HG02981 (cell line): ENCODE results near the gene ASIC3.
"Not testable (repeated sequence)": the region's sequence is repeated elsewhere in the genome, so short reads cannot be mapped to it uniquely, and the experiment has no call there.

Experiments used
- ATAC-seq: cut with Tn5 transposase; IDR thresholded peaks from one replicate; pipeline ENCODE4 v1.9.1; 2021; ENCODE audit warnings: mild to moderate bottlenecking, moderate library complexity; ENCODE audit not compliant: unreplicated experiment

Gene ASIC3

DNA sequence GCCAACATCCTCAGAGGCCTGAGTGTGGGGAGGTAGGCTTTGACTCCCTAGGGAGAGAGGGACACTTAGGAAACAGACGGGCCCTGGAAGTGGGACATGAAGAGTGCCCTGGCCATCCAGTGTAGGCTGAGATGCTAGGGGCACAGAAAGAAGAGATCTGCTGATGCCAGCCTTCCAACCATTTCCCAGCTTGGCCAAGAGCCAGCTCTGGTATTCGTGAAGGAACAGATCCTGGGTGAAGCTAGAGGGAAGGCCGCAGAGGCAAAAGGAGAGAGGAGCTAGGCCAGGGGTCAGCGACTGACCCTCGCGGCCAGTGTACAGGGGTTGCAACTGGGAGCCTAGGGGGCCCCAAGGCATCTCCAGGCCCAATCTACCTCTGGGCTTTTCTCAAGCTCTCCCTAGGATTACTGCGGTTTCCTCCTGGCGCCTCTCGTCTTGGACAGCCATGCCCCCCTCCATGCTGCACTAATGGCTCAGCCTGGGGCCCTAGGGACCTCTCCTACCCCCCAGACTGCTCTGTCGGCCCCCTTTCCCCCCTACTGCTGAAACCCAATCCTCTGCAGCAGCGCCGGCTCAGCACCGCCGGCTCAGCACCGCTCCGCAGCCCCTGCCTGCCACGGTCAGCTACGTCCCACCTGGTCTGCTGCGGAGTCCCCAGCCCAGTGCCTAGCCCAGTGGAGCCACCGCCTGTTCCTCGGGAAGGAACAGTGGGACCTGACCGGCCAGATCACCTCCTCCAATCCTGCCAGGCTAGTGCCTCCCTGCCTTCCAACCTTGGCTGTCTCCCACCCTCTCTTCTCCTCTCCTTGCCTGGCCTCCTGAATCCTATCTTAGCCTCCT, at the start of gene ASIC3:
TSS of gene ASIC3 (plus strand) at position 556 of the 840 bp plus-strand sequence. CDS start 355 bp downstream, outside the sequence.
- no peak for ATAC-seq

DNA sequence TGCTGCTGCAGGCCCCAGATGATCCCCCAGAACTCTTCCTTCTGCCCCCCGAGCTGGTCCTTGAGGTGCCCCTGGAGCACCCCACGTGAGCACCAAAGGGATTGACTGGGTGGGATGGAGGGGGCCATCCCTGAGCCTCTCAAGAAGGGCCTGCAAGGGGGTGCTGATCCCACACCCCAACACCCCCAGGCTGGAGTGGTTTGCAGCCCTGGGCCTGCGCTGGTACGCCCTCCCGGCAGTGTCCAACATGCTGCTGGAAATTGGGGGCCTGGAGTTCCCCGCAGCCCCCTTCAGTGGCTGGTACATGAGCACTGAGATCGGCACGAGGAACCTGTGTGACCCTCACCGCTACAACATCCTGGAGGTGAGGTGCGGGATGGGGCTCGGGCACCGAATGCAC, 49.3 kb upstream of the ASIC3 start:
- ATAC-seq, result no peak

DNA sequence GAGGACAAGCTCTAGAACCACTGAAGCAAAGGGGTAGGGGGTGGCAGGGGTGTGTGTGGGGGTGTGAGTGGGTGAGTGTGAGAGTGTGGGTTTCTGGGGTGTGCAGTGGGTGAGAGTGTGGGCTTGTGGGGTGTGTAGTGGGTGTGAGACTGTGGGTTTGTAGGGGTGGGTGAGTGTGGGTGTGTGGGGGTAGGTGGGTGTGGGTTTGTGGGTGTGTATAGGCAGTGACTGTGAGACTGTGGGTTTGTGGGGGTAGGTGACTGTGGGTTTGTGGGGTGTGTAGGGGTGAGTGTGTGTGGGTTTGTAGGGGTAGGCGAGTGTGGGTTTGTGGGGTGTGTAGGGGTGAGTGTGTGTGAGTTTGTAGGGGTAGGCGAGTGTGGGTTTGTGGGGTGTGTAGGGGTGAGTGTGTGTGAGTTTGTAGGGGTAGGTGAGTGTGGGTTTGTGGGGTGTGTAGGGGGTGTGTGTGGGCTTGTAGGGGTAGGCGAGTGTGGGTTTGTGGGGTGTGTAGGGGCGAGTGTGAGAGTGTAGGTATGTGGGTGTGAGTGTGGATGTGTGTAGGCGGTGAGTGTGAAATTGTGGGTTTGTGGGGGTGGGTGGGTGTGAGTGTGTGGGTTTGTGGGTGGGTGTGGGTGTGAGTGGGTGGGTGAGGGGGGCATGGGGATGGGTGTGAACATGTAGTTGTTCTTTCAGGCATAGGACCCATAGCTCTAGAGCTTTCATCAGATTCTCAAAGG, 48.7 kb upstream of the ASIC3 start:
- ATAC-seq, result no peak

DNA sequence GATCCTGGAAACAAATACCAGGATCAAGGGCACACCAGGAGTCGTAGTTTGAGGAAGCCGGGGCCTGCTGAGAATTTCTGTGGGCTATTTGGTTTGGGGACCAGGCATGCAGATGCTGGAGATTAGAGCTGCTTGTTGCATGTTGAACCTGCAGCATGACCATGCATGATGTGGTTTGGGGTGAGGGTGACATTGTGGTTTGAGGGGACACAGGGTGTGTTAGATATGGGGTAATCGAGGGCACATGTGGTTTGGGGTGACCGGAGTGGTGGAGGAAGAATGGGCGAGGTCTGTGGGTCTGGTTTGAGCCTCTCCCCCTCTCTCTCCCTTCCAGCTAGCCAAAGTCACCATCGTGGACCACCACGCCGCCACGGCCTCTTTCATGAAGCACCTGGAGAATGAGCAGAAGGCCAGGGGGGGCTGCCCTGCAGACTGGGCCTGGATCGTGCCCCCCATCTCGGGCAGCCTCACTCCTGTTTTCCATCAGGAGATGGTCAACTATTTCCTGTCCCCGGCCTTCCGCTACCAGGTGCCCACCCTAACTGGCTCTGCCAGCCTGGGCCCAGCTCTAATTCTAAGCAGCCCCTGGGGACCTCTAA, 47.3 kb upstream of the ASIC3 start:
- no peak for ATAC-seq

DNA sequence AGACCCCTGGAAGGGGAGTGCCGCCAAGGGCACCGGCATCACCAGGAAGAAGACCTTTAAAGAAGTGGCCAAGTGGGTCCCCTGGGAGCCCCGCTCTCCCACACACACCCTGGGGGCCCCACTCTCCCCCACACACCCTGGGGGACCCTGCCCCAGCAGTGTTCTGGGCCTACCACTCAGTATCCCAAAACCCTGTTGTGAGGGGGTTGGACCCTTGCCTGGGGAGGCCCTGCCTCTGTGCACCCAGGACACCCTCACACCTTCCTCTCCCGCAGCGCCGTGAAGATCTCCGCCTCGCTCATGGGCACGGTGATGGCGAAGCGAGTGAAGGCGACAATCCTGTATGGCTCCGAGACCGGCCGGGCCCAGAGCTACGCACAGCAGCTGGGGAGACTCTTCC, 46.8 kb upstream of the ASIC3 start:
- no peak for ATAC-seq

DNA sequence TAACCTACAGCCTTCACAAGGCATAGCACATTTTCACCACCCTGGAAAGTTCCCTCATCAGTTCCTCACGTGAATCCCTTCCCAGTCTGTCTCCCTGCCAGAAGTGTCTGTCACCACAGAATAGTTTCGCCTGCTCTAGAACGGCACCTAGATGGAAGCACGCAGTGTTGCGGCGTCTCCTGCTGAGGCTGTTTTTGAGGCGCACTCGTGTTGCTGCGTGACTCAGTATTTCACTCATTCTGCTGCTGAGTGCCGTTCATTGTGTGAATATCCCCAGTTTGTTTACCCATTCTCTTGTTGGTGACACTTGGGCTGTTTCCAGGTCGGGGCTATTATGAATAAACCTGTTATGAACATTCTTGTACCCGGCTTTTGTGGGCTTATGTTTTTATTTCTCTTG, 44.8 kb upstream of the ASIC3 start:
- ATAC-seq, result no peak

DNA sequence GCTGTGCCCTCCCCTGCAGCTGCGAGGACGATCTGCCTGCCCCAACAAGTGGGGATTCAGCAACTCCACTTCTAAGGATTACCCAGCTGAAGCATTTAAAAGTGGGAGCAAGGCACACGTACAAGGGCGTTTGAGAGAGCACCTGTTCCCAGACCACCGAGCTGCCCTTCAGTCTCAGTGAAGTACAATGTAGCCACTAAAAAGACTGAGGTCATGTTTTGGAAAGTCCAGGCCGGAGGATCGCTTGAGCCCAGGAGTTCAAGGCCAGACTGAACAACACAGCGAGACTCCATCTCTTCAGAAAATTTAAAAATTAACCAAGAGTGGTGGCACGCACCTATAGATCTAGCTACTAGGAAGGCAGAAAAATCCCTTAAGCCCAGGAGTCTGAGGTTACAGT, 42.8 kb upstream of the ASIC3 start:
- no peak for ATAC-seq

DNA sequence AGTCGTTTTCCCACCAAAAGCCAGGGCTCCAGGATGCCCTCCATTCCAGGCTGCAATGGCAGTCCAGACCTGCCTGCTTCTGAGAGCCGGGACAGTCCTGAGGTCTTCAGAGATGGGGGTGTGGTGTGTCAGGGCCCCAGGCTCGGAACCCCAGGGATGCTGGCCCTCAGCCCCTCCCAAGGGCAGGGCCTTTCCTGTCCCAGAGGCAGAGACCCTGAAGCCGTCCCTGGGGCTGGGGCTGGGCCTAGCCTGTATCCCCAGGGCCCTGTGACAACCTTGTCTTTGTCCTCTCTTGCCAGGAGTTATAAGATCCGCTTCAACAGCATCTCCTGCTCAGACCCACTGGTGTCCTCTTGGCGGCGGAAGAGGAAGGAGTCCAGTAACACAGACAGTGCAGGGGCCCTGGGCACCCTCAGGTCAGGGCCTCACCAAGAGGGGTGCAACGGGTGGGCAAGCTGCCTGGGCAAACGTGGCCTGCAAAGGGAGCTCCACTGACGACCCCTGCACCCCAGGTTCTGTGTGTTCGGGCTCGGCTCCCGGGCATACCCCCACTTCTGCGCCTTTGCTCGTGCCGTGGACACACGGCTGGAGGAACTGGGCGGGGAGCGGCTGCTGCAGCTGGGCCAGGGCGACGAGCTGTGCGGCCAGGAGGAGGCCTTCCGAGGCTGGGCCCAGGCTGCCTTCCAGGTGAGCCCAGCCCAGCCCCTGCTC, 41.6 kb upstream of the ASIC3 start:
- no peak for ATAC-seq

DNA sequence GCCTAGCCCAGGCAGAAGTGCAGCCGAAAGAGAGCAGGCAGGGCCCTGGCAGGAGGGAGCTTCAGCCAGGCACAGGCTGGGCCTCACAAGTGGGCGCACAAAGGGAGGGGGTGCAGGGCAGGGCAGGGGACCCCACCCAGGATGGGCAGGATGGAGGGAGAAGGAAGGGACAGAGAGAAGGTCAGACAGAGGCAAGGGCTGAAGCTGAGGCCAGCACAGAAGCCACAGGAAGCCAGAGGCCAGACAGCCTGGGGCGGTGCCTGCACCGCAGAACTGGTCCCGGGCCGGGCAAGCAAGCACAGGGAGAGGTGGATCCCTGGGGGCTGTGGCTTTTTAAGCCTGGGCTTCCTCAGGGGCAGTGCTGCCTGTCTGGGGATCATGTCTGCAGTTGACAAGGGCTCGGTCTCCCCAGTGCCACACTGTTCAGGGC, 40.8 kb upstream of the ASIC3 start:
- ATAC-seq, result no peak

DNA sequence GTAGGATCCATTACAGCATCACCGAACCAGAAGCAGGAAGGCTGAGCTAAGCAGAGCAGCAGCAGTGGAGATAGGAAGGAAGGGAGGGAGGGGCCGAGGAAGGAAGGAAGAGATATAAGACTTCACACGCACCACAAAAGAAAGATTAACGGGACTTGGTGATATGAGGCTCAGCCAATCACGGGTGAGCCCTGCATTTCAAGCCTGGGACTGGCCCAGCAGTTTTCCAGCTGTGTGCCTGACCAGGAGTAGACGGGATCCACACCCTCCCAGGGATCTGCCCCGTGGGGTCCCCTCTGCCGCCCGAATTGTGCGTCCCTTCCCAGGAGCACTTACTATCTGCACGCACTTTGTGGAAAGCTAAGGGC, 40.2 kb upstream of the ASIC3 start:
- ATAC-seq, result no peak

DNA sequence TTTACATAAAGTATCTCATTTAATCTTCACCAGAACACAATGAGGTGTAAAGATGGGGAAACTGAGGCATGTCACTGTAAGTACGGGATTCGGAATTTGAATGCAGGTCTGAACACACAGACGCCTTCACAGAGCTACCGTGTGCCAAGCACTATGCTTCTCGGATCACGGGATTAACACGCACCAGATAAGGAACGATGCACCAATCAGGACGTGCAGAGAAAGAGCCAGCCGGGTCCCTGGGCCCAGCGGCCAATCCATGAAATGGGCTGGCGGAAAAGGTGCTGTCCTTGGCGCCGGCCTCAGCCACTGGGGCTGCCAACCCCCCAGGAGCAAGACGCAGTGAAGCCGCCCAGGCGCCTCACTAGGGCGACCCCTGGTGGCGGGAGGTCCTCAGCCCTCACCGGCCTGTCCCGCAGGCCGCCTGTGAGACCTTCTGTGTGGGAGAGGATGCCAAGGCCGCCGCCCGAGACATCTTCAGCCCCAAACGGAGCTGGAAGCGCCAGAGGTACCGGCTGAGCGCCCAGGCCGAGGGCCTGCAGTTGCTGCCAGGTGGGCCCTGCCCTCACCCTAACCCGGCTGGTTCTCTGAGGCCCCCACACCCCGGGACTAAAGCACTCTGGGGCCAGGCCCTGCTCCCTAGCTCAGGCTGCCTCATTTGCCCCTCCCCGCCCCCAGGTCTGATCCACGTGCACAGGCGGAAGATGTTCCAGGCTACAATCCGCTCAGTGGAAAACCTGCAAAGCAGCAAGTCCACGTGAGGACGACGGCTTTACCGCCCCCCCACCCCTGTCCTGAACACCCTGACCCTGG, 39.6 kb upstream of the ASIC3 start:
- peak; percentile 76 for ATAC-seq

DNA sequence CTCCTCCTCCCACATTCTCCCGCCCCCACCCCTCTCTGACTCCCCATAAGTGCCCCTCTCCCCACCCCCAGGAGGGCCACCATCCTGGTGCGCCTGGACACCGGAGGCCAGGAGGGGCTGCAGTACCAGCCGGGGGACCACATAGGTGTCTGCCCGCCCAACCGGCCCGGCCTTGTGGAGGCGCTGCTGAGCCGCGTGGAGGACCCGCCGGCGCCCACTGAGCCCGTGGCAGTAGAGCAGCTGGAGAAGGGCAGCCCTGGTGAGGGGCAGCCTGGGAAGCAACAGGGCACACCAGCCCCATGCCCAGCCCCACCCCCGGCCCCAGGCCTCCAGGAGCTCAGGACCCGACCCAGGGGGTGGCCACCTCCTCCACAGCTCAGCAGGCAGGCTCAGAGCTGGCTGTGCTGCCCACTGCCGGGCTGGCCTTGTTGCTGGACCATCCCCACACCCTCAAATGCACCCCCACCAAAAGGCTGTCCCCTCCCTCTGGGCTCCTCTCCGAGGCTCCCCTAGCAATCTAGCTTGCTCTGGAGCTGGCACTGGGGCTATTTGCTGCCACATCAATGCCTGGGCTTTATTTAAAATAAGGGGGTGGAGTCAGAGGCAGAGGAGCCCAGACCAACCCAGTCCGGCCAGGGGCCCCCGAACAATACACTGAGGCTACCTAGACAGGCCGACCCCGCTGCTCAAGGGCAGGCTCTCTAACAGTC, 38.8 kb upstream of the ASIC3 start:
- ATAC-seq, result no peak

DNA sequence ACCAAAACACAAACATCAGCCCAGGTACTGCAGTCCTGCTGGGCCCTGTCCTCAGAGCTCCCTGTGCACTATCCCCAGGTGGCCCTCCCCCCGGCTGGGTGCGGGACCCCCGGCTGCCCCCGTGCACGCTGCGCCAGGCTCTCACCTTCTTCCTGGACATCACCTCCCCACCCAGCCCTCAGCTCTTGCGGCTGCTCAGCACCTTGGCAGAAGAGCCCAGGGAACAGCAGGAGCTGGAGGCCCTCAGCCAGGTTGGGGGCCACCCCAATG, 38.4 kb upstream of the ASIC3 start:
- no peak for ATAC-seq

DNA sequence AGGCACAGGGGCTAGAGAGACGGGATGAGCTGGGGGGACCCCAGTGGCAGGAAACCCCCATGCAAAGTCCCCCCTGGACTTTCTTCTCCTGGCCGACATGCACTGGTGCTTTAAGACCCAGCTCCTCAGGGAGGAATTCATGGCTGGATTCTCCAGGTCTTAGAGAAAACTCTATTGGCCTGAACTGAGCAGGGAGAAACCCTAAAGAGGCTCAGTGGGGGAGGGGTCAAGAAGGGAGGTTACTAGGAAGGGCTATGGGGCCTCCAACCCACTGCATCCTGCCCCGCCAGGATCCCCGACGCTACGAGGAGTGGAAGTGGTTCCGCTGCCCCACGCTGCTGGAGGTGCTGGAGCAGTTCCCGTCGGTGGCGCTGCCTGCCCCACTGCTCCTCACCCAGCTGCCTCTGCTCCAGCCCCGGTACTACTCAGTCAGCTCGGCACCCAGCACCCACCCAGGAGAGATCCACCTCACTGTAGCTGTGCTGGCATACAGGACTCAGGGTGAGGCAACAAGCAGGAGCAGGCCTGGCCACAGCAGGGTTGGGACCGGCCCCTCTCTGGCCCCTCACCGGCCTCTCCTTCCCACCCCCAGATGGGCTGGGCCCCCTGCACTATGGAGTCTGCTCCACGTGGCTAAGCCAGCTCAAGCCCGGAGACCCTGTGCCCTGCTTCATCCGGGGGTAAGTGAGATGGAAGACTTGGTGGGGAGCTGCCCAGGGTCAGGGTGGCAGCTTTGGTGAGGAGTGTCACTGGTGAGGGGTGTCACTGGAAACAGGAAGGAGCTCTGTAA, 37.8 kb upstream of the ASIC3 start:
- ATAC-seq, result no peak

DNA sequence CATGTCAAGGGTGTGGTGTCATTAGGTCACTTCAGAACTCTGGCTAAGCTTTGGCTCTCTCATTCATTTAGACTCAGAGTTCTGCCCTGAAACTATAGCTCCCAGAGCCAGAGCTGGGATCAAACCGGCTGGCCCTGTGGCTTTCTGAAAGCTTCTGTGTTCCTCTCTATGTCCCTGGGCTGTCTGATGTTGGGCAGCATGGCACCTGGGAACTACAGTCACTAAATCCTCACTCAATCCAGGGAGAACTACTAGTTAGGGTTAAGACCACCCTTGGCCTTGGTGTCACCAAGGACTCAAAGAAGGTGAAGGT, 37.3 kb upstream of the ASIC3 start:
- no peak for ATAC-seq

DNA sequence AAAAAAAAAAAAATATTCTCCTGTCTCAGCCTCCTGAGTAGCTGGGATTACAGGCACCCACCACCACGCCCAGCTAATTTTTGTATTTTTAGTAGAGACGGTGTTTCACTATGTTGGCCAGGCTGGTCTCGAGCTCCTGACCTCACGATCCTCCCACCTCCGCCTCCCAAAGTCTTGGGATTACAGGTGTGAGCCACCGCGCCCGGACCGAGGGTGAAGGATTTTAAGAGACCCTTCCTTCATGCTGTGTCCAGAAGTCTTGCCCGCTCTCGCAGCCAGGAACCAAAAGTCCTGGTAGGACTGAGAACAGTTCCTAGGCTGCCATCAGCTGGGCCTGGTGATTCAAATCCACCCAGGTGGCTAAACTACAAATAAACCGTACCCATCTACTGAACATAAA, 36.7 kb upstream of the ASIC3 start:
- not testable (repeated sequence) for ATAC-seq

DNA sequence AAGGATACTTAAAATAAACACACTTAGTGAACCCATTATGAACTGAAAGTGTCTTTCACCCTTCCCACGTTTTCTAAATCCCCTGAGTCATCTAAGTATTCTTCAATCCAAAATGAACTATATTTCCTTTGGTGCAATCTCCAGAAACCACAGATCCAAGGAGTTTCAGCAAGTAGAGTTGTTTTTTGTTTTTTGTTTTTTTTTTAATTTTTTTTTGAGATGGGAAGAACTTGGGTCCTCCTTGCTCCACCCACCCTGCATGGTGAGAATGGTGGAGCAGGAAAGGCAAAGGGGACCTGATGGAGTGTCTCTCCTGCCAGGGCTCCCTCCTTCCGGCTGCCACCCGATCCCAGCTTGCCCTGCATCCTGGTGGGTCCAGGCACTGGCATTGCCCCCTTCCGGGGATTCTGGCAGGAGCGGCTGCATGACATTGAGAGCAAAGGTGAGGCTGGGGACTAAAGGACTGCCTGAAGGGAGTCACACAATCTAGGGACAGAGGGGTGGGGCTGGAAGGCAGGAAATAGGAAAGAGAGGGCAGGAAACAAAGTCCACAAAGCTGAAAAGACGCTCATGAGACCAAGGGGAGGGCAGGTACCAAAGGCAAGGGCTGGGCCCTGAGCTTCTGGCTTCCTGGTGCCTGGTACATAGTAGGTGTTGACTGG, 36.2 kb upstream of the ASIC3 start:
- no peak for ATAC-seq

DNA sequence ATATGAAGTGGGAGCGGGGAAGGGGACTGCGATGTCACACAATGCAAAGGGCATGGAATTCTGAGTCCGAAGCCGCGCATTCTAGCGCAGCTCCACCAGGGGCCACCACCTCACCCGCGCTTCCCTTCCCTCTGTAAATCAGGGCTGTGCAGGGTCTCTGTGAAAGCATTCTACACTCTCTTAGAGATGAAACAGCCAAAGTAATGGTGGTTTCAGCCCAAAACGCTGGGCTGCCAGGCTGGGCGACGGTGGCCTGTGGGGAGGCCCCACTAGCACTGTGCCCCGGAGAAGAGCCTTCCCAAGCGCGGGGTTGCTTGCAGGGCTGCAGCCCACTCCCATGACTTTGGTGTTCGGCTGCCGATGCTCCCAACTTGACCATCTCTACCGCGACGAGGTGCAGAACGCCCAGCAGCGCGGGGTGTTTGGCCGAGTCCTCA, 35.4 kb upstream of the ASIC3 start:
- no peak for ATAC-seq

DNA sequence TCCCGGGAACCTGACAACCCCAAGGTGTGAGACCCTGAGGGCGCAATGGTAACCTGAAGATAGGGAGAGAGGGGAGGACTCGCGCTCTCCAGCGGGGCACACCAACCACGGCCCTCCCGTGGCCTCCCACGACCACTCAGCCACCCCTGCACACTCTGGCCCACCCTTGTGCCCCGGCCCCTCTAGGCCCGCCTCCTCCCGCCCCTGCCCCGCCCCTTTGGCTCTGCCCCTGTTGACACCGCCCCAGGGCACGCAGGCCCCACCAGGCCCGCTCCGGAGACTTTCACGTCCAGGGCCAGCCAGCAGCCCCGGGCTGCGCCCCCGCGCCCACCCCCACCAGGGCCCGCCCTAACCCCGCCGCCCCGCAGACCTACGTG, 35.0 kb upstream of the ASIC3 start:
- ATAC-seq, result no peak
